Fibroblast of skin of left quadriceps (primary cell): Measurements from ENCODE around the gene PCDHGA1.

Experiments used
- DNase-seq, 2 experiments: peaks; one replicate each; pipeline ENCODE4 v3.0.0-alpha.2; 2013; ENCODE audit warnings: low read depth in 2 of 2

PCDHGA1 gene

GRCh38 chr5:141439411-141440141 is 109.3 kb downstream of the PCDHGA1 start:
- no peak for DNase-seq

- no peak for DNase-seq
Observed at GRCh38 chr5:141440341-141440740, 110.0 kb downstream of the PCDHGA1 start.

DNA sequence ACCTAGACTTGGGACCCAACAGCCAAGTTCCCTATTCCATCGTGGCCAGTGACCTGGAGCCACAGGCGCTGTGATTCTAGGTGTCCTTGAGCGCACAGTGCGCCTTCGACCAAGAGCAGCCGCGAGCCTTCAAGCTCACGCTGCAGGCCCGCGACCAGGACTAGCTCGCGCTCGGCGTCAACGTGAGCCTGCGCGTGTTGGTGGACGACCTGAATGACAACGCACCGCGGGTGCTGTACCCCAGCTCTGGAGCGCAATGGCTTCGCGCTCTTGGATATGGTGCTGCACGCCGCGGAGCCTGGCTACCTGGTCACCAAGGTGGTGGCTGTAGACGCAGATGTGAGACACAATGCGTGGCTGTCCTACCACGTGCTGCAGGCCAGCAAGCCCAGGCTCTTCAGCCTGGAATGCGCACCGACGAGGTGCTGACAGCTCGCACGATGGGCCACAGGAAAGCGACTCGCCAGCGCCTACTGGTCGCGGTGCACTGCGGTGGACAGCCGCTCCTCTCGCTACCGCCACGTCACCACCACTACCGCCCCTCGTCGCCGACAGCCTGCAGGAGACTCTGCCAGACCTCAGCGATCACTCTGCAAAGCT is 111.4 kb downstream of the PCDHGA1 start:
- DNase-seq: no peak

GRCh38 chr5:141465351-141465750 is 135.0 kb downstream of the PCDHGA1 start:
- DNase-seq: no peak

DNA sequence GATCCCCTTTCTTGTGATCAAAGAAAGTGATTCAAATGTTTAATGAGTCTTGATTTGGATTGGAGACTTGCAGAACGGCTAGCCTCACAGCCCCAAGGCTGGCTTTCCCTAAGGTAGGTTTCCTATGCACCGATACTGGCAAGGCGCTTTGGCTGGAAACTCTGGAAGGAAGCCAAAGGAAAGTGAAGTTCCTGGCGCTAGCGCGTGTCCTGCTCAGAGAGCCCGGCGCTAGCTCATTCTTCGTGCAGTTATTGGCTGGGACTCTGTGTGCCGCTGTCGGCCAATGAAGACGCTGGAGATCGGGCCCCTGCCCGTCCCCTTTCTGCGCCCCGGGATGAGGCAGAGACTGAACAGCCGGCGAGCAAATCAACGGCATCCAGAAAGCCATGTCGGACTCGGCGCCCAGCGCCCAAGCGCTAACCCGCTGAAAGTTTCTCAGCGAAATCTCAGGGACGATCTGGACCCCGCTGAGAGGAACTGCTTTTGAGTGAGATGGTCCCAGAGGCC is 145.4 kb downstream of the PCDHGA1 start, which contains the start of gene PCDHGC3:
PCDHGC3 (plus strand) TSS at position 342 of the 507 bp plus-strand sequence; CDS start at position 493, 151 bp downstream.
- peak; percentile 92 to 93 for DNase-seq

DNA sequence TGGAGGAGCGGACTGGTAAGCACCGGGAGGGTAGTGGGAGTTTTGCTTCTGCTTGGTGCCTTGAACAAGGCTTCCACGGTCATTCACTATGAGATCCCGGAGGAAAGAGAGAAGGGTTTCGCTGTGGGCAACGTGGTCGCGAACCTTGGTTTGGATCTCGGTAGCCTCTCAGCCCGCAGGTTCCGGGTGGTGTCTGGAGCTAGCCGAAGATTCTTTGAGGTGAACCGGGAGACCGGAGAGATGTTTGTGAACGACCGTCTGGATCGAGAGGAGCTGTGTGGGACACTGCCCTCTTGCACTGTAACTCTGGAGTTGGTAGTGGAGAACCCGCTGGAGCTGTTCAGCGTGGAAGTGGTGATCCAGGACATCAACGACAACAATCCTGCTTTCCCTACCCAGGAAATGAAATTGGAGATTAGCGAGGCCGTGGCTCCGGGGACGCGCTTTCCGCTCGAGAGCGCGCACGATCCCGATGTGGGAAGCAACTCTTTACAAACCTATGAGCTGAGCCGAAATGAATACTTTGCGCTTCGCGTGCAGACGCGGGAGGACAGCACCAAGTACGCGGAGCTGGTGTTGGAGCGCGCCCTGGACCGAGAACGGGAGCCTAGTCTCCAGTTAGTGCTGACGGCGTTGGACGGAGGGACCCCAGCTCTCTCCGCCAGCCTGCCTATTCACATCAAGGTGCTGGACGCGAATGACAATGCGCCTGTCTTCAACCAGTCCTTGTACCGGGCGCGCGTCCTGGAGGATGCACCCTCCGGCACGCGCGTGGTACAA is 146.0 kb downstream of the PCDHGA1 start:
- DNase-seq: peak; percentile 62 to 64

- no peak for DNase-seq
Observed at GRCh38 chr5:141477044-141477575, 146.8 kb downstream of the PCDHGA1 start.

DNA sequence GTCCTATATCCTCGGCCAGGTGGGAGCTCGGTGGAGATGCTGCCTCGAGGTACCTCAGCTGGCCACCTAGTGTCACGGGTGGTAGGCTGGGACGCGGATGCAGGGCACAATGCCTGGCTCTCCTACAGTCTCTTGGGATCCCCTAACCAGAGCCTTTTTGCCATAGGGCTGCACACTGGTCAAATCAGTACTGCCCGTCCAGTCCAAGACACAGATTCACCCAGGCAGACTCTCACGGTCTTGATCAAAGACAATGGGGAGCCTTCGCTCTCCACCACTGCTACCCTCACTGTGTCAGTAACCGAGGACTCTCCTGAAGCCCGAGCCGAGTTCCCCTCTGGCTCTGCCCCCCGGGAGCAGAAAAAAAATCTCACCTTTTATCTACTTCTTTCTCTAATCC is 147.5 kb downstream of the PCDHGA1 start:
- DNase-seq: no peak

DNA sequence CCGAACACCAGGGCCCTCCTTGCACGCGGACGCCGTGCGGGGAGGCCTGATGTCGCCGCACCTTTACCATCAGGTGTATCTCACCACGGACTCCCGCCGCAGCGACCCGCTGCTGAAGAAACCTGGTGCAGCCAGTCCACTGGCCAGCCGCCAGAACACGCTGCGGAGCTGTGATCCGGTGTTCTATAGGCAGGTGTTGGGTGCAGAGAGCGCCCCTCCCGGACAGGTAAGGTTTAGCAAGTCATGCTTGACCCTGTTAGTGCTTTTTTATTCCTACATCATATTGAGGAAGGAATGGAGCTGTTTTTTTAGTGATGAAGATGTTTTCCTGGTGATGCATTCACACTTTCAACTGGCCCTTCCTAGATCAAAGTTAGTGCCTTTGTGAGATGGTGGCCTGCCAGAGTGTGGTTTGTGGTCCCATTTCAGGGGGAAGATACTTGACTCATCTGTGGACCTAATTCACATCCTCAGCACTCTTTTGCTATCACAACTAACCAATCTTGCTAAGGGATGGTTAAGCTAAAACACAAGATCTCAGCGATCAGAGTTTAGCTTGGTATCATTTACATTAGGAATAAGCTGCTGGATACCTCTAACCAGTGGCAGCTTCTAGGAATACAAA is 148.1 kb downstream of the PCDHGA1 start:
- DNase-seq: no peak

DNA sequence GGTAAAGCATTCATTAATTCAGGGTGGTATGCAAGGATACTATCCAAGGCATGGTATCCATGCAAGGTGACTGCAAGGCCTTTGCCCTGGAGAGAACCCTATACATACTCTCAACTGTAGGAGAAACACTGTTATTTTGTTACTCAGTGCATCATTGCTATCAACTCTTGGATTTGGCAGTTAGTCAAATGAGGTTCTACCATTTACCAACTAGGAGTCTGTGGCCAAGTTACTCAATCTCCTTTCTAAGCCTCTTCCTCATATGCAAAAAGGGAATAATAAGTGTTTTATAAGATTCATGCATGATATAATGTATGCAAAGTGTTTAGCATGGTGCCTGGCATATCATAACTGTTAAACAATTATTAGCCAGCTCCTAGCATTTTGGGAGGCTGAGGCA is 149.5 kb downstream of the PCDHGA1 start:
- DNase-seq: no peak

GRCh38 chr5:141483902-141484301 is 153.6 kb downstream of the PCDHGA1 start:
- DNase-seq: no peak

GRCh38 chr5:141484310-141484640 is 154.0 kb downstream of the PCDHGA1 start:
- DNase-seq: no peak

DNA sequence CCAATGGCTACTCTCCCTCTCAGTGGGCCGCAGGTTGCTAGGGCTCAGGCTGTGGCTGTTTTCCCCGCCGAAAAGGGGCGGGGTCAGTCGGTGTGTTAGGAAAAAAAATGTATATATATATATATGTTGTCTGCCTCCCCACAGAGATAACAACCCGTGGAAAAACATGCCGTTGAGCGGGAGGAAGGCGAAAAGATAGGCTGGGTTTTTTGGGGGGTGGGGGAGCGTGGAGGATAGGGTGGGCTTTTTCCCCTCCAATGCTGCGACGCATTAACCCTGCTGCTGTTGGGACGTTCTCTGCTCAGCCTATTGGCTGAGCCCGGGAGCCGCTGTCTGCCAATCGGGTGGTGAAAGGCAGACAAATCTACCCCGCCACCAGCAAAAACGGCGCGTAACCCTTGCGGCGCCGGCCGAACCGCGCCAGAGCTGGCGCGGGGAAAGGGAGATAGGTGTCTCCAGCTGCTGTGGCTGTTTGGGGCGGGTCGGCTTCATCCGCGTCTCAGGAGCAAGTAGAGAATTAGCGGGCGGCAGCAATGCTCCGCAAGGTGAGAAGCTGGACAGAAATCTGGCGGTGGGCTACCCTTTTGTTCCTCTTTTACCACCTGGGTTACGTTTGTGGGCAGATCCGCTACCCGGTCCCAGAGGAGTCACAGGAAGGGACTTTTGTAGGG is 154.5 kb downstream of the PCDHGA1 start, which contains the start of gene PCDHGC4:
PCDHGC4 (plus strand) TSS at position 390 of the 671 bp plus-strand sequence; CDS start at position 534, 144 bp downstream.
- no peak for DNase-seq

DNA sequence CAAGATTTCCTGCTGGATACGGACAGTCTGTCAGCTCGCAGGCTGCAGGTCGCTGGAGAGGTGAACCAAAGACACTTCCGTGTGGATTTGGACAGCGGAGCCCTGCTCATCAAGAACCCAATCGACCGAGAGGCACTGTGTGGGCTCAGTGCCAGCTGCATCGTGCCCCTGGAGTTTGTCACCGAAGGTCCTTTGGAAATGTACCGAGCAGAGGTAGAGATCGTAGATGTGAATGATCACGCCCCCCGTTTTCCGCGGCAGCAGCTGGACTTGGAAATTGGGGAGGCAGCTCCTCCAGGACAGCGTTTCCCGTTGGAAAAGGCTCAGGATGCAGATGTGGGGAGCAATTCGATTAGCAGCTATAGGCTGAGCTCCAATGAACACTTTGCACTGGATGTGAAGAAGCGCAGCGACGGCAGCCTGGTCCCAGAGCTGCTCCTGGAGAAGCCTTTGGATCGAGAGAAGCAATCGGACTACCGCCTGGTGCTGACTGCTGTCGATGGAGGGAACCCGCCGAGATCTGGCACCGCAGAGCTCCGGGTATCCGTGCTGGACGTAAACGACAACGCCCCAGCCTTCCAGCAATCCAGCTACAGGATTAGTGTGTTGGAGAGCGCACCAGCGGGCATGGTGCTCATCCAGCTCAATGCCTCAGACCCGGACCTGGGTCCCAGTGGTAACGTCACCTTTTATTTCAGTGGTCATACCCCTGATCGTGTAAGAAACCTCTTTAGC is 155.2 kb downstream of the PCDHGA1 start:
- no peak for DNase-seq

DNA sequence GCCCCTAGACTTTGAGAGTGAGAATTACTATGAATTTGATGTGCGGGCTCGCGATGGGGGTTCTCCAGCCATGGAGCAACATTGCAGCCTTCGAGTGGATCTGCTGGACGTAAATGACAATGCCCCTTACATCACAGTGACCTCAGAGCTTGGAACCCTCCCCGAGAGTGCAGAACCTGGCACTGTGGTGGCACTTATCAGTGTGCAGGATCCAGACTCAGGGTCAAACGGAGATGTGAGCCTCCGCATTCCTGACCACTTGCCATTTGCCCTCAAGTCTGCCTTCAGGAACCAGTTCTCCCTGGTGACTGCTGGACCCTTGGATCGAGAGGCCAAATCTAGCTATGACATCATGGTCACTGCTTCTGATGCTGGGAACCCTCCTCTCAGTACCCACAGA is 155.8 kb downstream of the PCDHGA1 start:
- no peak for DNase-seq

- no peak for DNase-seq
Observed at GRCh38 chr5:141487131-141487530, 156.8 kb downstream of the PCDHGA1 start.

GRCh38 chr5:141488591-141489561 is 158.6 kb downstream of the PCDHGA1 start, which contains the start of gene PCDHGC5:
TSS of gene PCDHGC5 (plus strand) at chr5:141489081. CDS start at chr5:141489241, 160 bp downstream.
- DNase-seq: peak; percentile 62 to 66

- no peak for DNase-seq
Observed at GRCh38 chr5:141489841-141490240, 159.5 kb downstream of the PCDHGA1 start.

- DNase-seq: no peak
Observed at GRCh38 chr5:141490271-141490670, 160.0 kb downstream of the PCDHGA1 start.
